Ascending aorta (tissue), 2 donors: ENCODE data around the gene RANBP1. TPM values are rescaled to one million over a fixed set of nuclear protein-coding genes. Genes with fewer than 3 reads are reported as not detected.

Source experiments
- DNase-seq, 2 donors: peaks; one replicate each; pipeline ENCODE4 v3.0.0-alpha.2; 2019; ENCODE audit warnings: low spot score in 2 of 2
- H3K27ac ChIP-seq, 2 donors: fragments of 200-600 bp; sonication (generic); one replicate each; pipeline ENCODE4 v1.5.1; 2016 to 2017; ENCODE audit warnings: mild to moderate bottlenecking in 1 of 2
- H3K27me3 ChIP-seq: fragments of 200-600 bp; sonication (generic); one replicate; pipeline ENCODE4 v1.5.1; 2017
- H3K36me3 ChIP-seq, 2 donors: fragments of 200-600 bp; sonication (generic); one replicate each; pipeline ENCODE4 v1.5.1; 2016
- H3K4me1 ChIP-seq, 2 donors: fragments of 200-600 bp; sonication (generic); one replicate each; pipeline ENCODE4 v1.5.1; 2016 to 2017; ENCODE audit warnings: mild to moderate bottlenecking in 1 of 2
- H3K4me3 ChIP-seq, 2 donors: fragments of 200-600 bp; sonication (generic); one replicate each; pipeline ENCODE4 v1.5.1; 2016 to 2017; ENCODE audit warnings: mild to moderate bottlenecking in 1 of 2
- H3K9me3 ChIP-seq, 2 donors: fragments of 200-600 bp; sonication (generic); one replicate each; pipeline ENCODE4 v1.5.1; 2016
- intact Hi-C: fragments of 100-400 bp; cut with DNase I; formaldehyde crosslinking; loops from one replicate; pipeline ENCODE4 v1.15.1; 2023
- total RNA-seq: library from RNA; depleted of rRNA; stranded (reverse); fragments of >200 nt; gene quantifications from one replicate; pipeline ENCODE4 v1.1.0, GENCODE V29; 2016
- TF ChIP-seq, protein P1 (sequence below), 3 experiments: fragments of 200-600 bp in 2 of 3; fragments of 450-650 bp in 1 of 3; sonication (generic) in 2 of 3; IDR thresholded peaks; one replicate each; pipeline ENCODE4 v1.5.1; 2016 to 2019; ENCODE audit warnings: antibody characterized with exemption in 3 of 3, mild to moderate bottlenecking in 1 of 3, moderate library complexity in 1 of 3

Gene RANBP1
- total RNA-seq, 1 donor from 2014 or later: 302 TPM

DNA sequence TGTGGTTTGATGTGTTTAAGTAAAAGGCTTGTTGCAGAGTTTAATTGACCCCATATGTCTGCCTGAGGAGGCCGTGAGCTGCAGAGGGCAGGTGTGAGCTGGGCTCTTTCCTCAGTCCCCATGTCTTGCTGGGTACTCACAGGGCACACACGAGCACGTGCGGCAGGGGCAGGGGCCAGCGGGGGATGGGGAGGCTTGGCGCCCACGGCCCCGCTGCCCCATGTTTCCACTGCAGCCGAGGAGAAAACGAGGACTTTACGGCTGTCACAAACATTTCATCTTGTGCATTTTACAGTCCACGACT lies 59.6 kb downstream of the RANBP1 start:
- intact Hi-C loops: no loop called here
- no peak overlapping the region for H3K27ac ChIP-seq

DNA sequence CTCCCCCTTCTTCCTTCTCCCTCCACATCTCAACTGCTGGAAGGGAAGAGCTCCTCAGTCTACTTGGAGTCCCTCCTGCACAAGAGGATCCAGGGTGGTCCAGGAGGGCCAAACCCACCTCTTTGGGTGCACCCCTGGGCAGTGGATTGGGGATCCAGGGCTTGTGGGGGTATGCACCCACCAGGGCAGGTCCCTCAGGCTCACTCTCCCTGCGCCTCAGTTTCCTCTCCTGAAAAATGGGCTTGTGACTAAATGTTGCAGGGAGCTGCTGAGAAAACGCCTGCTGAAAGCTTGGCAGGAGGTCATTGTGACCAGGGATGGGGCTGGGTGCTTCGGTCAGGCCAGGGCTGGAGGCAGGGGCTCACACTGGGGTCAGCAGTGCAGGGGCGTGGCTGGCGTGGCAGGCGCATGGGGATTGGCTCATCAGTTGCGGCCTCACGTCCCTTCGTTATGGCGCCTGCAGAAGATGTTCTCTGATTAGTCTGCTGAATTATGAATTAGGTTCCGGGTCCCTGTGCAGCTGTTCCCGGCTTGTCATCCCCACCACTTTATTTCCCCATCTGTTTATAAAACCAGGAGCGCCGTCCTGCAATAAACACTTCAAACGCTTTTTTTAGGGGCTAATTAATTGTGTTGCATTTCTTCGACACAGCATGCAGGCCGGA lies 60.6 kb downstream of the RANBP1 start:
- Histone ChIP-seq H3K27ac (no peak overlapping the region), H3K36me3 (no peaks in the 10 kb centered on the region), H3K27me3 (no peaks in the 10 kb centered on the region), H3K4me3 (no peak overlapping the region), H3K9me3 (no peaks in the 10 kb centered on the region), H3K4me1 (no peaks in the 10 kb centered on the region)
- DNase-seq: no peak
- TF ChIP-seq, protein P1, sequence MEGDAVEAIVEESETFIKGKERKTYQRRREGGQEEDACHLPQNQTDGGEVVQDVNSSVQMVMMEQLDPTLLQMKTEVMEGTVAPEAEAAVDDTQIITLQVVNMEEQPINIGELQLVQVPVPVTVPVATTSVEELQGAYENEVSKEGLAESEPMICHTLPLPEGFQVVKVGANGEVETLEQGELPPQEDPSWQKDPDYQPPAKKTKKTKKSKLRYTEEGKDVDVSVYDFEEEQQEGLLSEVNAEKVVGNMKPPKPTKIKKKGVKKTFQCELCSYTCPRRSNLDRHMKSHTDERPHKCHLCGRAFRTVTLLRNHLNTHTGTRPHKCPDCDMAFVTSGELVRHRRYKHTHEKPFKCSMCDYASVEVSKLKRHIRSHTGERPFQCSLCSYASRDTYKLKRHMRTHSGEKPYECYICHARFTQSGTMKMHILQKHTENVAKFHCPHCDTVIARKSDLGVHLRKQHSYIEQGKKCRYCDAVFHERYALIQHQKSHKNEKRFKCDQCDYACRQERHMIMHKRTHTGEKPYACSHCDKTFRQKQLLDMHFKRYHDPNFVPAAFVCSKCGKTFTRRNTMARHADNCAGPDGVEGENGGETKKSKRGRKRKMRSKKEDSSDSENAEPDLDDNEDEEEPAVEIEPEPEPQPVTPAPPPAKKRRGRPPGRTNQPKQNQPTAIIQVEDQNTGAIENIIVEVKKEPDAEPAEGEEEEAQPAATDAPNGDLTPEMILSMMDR (IDR thresholded peaks at IDR 0.05): no peak
- intact Hi-C loops: no loop called here

More for the DNA sequence above, 59.6 kb downstream of the RANBP1 start:
- Histone ChIP-seq H3K4me3 (no peak overlapping the region), H3K36me3 (no peaks in the 10 kb centered on the region), H3K9me3 (no peaks in the 10 kb centered on the region), H3K4me1 (no peaks in the 10 kb centered on the region), H3K27me3 (no peaks in the 10 kb centered on the region)
- TF ChIP-seq, protein P1 (IDR thresholded peaks at IDR 0.05): no peak
- DNase-seq: no peak

Other genes with a start within 250 kb of the RANBP1 start
- gene COMT, start 174.3 kb upstream of the RANBP1 start, total RNA-seq: 150 TPM
- 46.0 TPM for gene TXNRD2, start 174.3 kb upstream of the RANBP1 start, total RNA-seq
- 252 TPM for gene ARVCF, start 99.3 kb upstream of the RANBP1 start, total RNA-seq
- 26.3 TPM for gene TANGO2, start 95.0 kb upstream of the RANBP1 start, total RNA-seq
- 18.0 TPM for gene DGCR8, start 35.9 kb upstream of the RANBP1 start, total RNA-seq
- gene TRMT2A, start 1.1 kb downstream of the RANBP1 start, total RNA-seq: 161 TPM
- gene ZDHHC8, start 15.7 kb downstream of the RANBP1 start, total RNA-seq: 35.5 TPM
- not detected for gene CCDC188, start 35.0 kb downstream of the RANBP1 start, total RNA-seq
- 0.43 TPM for gene RTN4R, start 152.2 kb downstream of the RANBP1 start, total RNA-seq
- 42.1 TPM for gene DGCR6L, start 204.0 kb downstream of the RANBP1 start, total RNA-seq